Activated CD4-positive, alpha-beta T cell treated with anti-CD3 and anti-CD28 coated beads for 48 hours (primary cell): Measurements from ENCODE around the gene SERGEF.

Experiments
- DNase-seq: peaks from one replicate; pipeline ENCODE4 v3.0.0-alpha.2; 2020

SERGEF gene

DNA sequence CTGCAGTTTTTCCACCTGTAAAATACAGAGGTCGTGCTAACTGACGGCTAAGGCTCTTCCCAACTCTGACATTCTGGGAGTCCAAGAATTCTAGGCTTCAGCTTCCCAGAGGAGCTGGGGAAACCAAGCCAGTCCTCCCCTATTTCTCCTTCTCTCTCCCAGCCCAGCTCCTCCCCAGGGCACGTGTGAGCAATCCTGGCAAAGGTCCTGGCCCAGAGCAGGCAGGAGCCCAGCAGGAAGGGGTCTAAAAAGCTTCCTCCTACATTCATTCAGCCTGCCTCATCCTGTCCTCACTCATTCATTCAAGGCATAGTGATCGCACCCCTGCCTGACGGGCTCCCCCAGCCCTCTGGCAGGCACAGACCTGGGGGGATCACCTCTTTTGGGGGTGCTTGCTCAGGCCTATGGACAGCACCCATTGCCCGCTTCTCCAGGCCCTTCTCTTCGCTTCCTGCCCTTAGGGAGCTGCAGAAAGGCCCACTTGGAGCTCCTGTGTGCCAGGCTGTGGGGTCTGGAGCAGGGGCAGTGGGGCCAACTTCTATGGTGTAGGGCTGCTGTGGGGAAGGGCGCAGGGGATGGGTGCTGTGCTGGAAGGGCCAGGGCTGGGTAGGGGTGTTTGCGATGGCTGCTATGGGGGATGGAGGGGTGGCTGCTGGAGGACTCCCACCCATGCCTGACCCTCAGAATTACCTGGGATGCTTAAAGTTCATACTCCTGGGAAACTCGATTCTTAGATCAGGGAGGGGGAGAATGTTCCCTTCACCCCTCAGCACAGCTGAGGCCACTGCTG lies 268.5 kb downstream of the SERGEF start:
- no peak for DNase-seq

DNA sequence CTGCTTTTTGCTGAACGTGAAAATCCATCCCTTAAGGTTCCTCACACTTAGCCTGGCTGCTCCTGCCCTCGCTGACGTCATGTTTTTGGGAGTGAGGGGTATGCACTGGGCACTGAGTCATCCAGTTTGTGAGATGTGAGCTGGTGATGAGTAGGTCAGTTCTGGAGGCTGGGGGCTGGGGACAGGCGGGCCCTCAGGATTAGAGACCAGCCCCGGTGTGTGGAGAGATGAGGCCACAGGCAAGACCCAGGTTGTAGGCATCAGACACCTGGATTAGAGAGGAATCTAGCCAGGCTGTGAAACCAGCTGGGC lies 269.1 kb downstream of the SERGEF start:
- no peak for DNase-seq

DNA sequence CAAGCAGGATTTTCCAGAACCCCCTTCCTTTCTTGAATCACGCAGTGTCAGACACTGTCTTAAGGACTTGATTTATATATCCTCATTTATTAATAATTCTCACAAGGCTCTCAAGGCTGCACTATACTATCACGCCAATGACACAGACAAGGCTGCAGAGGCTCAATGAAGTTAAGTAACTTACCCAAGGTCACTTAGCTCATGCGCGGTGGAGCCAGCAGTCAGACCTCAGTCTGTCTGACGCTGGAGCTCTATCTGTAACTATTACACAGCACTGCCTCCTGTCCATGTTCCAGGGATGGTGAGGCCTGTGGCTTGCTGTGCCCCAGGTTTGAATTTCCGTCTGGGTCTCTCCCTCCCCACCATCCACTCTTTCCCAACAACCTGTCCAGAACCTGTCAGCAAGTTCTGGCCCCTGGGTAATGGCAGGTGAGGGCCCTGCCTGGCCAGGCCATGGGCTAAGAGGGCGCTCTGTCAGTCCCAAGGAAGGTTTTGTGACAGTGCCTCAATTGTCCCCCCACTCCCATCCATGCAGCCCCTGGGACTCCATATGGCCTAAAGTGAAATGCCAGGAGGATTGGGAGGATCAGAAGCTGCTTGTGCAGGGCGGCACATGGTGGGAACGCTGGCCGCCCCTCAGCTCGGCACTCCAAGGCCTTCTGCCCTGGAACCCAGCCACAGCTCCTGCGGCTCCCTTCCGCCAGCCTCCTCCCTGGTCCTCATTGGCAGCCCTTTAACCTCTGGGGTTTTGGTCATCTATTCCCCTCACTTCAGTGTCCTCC lies 269.6 kb downstream of the SERGEF start:
- DNase-seq, result no peak

DNA sequence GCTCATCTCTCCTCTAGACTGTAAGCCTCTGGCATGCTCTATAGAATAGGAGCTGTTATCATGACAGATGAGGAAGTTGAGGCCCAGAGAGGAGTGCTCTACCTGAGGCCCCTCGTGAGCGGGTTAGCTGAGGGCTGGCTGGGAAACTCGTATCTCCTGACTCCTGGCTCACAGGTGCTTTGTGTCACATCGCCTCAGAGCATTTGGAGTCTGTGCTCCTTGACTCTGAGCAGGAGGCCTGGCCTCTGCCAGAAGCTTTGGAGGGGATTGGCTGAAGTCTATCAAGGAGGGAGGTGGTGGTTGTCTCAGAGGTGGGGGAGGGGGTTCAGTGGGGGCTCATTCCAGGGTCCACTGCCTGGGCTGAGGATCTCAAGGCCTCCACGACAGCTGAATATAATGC lies 270.8 kb downstream of the SERGEF start:
- no peak for DNase-seq

DNA sequence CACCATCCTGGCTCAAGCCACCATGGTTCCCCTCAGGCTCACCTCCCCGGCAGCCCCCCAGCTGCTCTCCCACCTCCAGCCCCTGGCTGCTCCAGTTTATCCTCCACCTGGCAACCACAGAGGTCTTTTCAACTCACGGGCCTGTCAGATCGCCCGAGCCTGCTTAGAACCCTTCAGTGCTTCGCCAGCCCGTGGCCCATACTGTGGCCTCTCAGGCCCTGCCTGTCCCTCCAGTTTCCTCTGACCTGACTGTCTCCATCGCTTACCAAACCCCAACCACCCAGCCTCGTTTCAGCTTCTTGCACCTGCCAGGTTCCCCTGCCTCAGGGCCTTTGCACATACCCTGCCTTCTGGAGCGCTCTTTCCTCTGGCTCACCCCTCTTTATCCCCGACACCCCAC lies 271.4 kb downstream of the SERGEF start:
- no peak for DNase-seq

DNA sequence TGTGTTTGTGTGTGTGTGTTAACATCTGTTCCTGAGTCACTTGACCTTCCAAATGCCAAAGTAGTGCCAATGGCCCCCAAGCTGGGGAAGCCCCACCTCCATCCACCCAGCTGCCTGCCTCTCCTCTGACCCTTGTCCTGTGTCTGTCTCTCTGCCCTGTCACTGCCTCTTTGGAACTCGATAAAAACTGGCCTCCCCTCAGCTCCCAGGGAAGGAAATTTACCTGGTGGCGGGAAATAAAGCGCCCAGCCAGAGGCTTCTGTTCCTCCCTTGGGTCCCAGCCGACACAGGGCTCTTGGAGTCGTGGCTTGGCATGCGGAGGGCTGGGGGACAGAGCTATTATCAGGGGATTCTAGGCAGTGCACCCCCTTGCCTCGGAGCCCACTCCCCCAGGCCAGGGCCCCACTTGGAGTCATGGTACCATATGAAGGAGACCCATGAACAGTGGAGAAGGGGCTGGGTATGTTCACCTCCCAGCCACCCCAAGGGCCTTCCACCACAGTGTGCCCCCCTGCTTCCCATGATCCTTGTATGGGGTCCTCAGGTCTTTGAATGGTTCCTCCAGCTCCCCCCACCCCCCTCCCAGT lies 272.1 kb downstream of the SERGEF start:
- no peak for DNase-seq

DNA sequence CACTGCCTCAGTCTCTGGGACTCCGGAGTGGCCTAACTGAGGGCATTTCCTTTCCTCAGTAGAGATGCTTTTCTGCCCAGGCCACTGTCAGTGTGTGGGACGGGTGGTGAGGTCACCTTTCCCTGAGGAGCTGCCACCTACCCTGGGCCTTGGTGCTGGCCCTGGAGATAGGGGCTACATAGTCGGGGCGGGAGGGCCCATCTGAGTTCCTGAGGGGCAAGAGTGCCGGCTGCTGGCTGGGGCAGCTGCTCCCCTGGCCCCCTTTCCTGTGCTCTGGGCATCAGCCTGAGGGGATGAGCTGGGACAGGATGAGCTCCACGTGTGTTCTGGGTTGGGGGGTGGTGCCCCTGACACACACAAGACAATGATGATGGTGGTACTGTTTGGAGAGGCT lies 272.9 kb downstream of the SERGEF start:
- no peak for DNase-seq

DNA sequence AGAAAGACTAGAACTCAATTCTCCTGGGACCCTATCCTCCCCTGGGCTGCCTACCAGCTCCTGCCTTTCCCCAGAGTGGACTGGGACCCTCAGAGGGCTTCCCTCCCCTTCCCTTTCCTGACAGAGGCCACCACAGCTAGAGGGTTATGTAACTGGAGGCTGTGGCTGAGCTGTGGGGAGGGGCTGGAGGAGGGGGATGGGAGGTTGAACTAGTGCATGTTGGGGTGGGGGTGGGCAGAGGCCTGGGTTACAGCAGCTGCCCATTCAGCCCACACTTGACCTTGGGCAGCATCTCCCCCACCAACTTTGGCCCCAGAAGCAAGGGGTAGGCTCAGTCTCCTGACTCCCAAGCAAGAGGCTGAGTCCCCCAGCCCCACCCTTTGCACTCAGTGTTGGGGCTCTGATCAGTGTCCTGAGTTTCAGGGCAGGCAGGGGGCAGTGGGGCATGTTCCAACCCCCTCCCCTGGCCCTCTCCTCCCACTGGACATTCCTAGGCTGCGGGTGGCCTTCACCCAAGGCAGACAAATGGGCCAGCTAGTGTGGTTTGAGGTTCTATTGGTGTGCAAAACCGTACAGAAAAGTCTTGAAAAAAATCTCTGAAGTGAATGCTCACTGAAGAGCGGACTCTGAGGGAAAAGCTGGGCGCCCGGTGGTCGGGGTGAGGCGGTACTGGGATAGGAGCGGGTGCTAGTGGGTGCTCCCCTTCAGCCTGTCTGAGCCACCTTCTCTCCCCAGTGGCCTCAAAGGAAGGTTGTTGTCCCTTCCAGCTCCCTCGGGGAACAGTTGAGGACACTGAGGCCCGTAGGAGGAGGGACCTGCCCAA lies 274.5 kb downstream of the SERGEF start:
- no peak for DNase-seq
